HCT116 (cell line): ENCODE measurements around the gene GABPA. TPM values are rescaled to one million over a fixed set of nuclear protein-coding genes. Genes with fewer than 3 reads are reported as not detected.

ENCODE experiments used
- ATAC-seq: fragments of 200-7000 bp; cut with Tn5 transposase; 2 replicates; pipeline ENCODE4 v1.9.1; 2020; ENCODE audit warnings: mild to moderate bottlenecking, moderate library complexity
- BruUV-seq: library from RNA; stranded (reverse); fragments of 400-500 nt; replicated peaks from 2 replicates; lab custom pipeline; 2021; lab: Mats Ljungman, UMichigan
- CTCF ChIA-PET: fragments of 300-600 bp; sonication (Branson Sonifier 250); formaldehyde crosslinking; loops from one replicate; lab custom pipeline; 2021; ENCODE audit warnings: antibody characterized with exemption; lab: Charles Lee
- POLR2A ChIA-PET: fragments of 300-600, 350-600 bp; sonication (Branson Sonifier 250); formaldehyde crosslinking; loops from one replicate; lab custom pipeline; 2021; ENCODE audit warnings: antibody characterized with exemption; lab: Charles Lee
- RAD21 ChIA-PET, 2 experiments: fragments of 300-600 bp; sonication (Branson Sonifier 250); formaldehyde crosslinking; loops; one replicate each; lab custom pipeline; 2023; ENCODE audit warnings: low total read pairs in 2 of 2; ENCODE audit not compliant: uncharacterized antibody in 2 of 2, unreplicated experiment in 2 of 2, low non-redundant PET in 1 of 2; lab: Charles Lee
- DNase-seq: peaks from one replicate; pipeline ENCODE4 v3.0.0-alpha.2; 2010; ENCODE audit warnings: low read depth, low spot score
- H2AFZ ChIP-seq: fragments of 200-600 bp; shearing (Covaris generic), sonication (generic); 2 replicates; pipeline ENCODE4 v1.6.1; 2017; ENCODE audit warnings: low read depth, mixed run types, mixed read lengths, antibody characterized with exemption, low read length; ENCODE audit not compliant: poor library complexity, severe bottlenecking
- H3K27ac ChIP-seq: 2 replicates; pipeline ENCODE4 v1.5.1; 2012; ENCODE audit warnings: low read depth, low read length
- H3K27me3 ChIP-seq: fragments of 200-600 bp; sonication (generic); 2 replicates; pipeline ENCODE4 v1.6.1; 2016; ENCODE audit warnings: mixed run types, low read length, mixed read lengths; ENCODE audit not compliant: insufficient read depth
- H3K36me3 ChIP-seq, 2 experiments: fragments of 200-500 bp in 1 of 2; fragments of 200-600 bp in 1 of 2; sonication (Bioruptor generic) in 1 of 2; sonication (generic) in 1 of 2; 2 replicates each; pipeline versions ENCODE4 v1.5.1 to v1.6.1; 2014 to 2016; ENCODE audit warnings: low read length in 2 of 2, inconsistent platforms in 1 of 2, mixed read lengths in 1 of 2, mixed run types in 1 of 2; ENCODE audit not compliant: insufficient read depth in 2 of 2, control insufficient read depth in 1 of 2
- H3K4me1 ChIP-seq, 2 experiments: fragments of 200-600 bp in 1 of 2; sonication (generic) in 1 of 2; 2 replicates each; pipeline versions ENCODE4 v1.5.1 to v1.6.1; 2012 to 2017; ENCODE audit warnings: low read length in 2 of 2, inconsistent platforms in 1 of 2, mild to moderate bottlenecking in 1 of 2, mixed read lengths in 1 of 2, mixed run types in 1 of 2, moderate library complexity in 1 of 2; ENCODE audit not compliant: insufficient read depth in 2 of 2, control insufficient read depth in 1 of 2
- H3K4me2 ChIP-seq: fragments of 200-600 bp; sonication (generic); 2 replicates; pipeline ENCODE4 v1.6.1; 2017; ENCODE audit warnings: mixed run types, low read length, mixed read lengths
- H3K4me3 ChIP-seq, 2 experiments: fragments of 200-600 bp in 1 of 2; sonication (generic) in 1 of 2; replicated peaks in 1 of 2; 2 replicates each; pipeline ENCODE4 v1.5.1; 2011 to 2016; ENCODE audit warnings: low read length in 2 of 2, control low read depth in 1 of 2, low read depth in 1 of 2, mild to moderate bottlenecking in 1 of 2, mixed read lengths in 1 of 2, mixed run types in 1 of 2
- H3K79me2 ChIP-seq: fragments of 200-600 bp; sonication (generic); 2 replicates; pipeline ENCODE4 v1.6.1; 2017; ENCODE audit warnings: mild to moderate bottlenecking, mixed run types, low read length, moderate library complexity, mixed read lengths; ENCODE audit not compliant: insufficient read depth
- H3K9ac ChIP-seq: fragments of 200-600 bp; sonication (generic); 2 replicates; pipeline ENCODE4 v1.6.1; 2016; ENCODE audit warnings: low read length, mixed read lengths
- H3K9me2 ChIP-seq: fragments of 200-600 bp; sonication (generic), shearing (Covaris generic); 2 replicates; pipeline ENCODE4 v1.6.1; 2017; ENCODE audit warnings: mixed run types, mild to moderate bottlenecking, moderate library complexity; ENCODE audit not compliant: insufficient read depth
- H3K9me3 ChIP-seq, 2 experiments: fragments of 200-500 bp in 1 of 2; fragments of 200-600 bp in 1 of 2; sonication (Bioruptor generic) in 1 of 2; sonication (generic) in 1 of 2; 2 replicates each; pipeline ENCODE4 v1.6.1; 2014 to 2017; ENCODE audit warnings: low read length in 2 of 2, mixed read lengths in 2 of 2, inconsistent platforms in 1 of 2, low read depth in 1 of 2, mild to moderate bottlenecking in 1 of 2, mixed run types in 1 of 2, moderate library complexity in 1 of 2; ENCODE audit not compliant: control insufficient read depth in 1 of 2, insufficient read depth in 1 of 2
- H4K20me1 ChIP-seq: fragments of 200-600 bp; sonication (generic), shearing (Covaris generic); 2 replicates; pipeline ENCODE4 v1.6.1; 2017; ENCODE audit warnings: mixed run types, mild to moderate bottlenecking, moderate library complexity; ENCODE audit not compliant: insufficient read depth
- ATF3 ChIP-seq: IDR thresholded peaks from 2 replicates; pipeline ENCODE4 v1.6.1; 2012
- CBX3 ChIP-seq: IDR thresholded peaks from 2 replicates; pipeline ENCODE4 v1.6.1; 2012; ENCODE audit warnings: low read depth
- CEBPB ChIP-seq: IDR thresholded peaks from 2 replicates; pipeline ENCODE4 v1.6.1; 2012; ENCODE audit warnings: low read depth
- EZH2phosphoT487 ChIP-seq: fragments of 200-600 bp; IDR thresholded peaks from 2 replicates; pipeline ENCODE4 v1.6.1; 2018; ENCODE audit warnings: antibody characterized with exemption, borderline replicate concordance
- FOSL1 ChIP-seq: IDR thresholded peaks from 2 replicates; pipeline ENCODE4 v1.6.1; 2012; ENCODE audit warnings: low read depth
- JUND ChIP-seq: IDR thresholded peaks from 2 replicates; pipeline ENCODE4 v1.6.1; 2012
- POLR2A ChIP-seq: IDR thresholded peaks from 2 replicates; pipeline ENCODE4 v1.7.0; 2011; ENCODE audit warnings: borderline replicate concordance; ENCODE audit not compliant: insufficient read depth, insufficient read length; ENCODE audit errors: extremely low read depth
- POLR2AphosphoS5 ChIP-seq: IDR thresholded peaks from 2 replicates; pipeline ENCODE4 v1.6.1; 2011; ENCODE audit warnings: mild to moderate bottlenecking, low read depth, low read length, moderate library complexity
- RAD21 ChIP-seq: IDR thresholded peaks from 2 replicates; pipeline ENCODE4 v1.6.1; 2012; ENCODE audit warnings: low read depth, mild to moderate bottlenecking
- SP1 ChIP-seq: IDR thresholded peaks from 2 replicates; pipeline ENCODE4 v1.6.1; 2012; ENCODE audit warnings: low read depth
- SRF ChIP-seq: IDR thresholded peaks from 2 replicates; pipeline ENCODE4 v1.6.1; 2012; ENCODE audit warnings: low read depth
- intact Hi-C: fragments of 100-400 bp; cut with micrococcal nuclease; formaldehyde crosslinking; loops from 2 replicates; pipeline ENCODE4 v1.10.0; 2022
- total RNA-seq: library from RNA; stranded (reverse); gene quantifications from one replicate; pipeline ENCODE4 v1.2.1, GENCODE V29; 2021; ENCODE audit not compliant: unreplicated experiment
- TF ChIP-seq, protein P1 (sequence below), 3 experiments: fragments of 200-600 bp in 1 of 3; sonication (generic) in 1 of 3; IDR thresholded peaks in 2 of 3; conservative IDR thresholded peaks in 1 of 3; 2 replicates each; pipeline ENCODE4 v1.5.1; 2012 to 2017; ENCODE audit warnings: low read depth in 2 of 3, low read length in 2 of 3, antibody characterized with exemption in 1 of 3, borderline replicate concordance in 1 of 3, control low read depth in 1 of 3, mild to moderate bottlenecking in 1 of 3, mixed read lengths in 1 of 3, mixed run types in 1 of 3, moderate library complexity in 1 of 3; ENCODE audit not compliant: insufficient read depth in 1 of 3

The GABPA gene
- total RNA-seq, 1 experiment from 2014 or later = 23.6 TPM

DNA sequence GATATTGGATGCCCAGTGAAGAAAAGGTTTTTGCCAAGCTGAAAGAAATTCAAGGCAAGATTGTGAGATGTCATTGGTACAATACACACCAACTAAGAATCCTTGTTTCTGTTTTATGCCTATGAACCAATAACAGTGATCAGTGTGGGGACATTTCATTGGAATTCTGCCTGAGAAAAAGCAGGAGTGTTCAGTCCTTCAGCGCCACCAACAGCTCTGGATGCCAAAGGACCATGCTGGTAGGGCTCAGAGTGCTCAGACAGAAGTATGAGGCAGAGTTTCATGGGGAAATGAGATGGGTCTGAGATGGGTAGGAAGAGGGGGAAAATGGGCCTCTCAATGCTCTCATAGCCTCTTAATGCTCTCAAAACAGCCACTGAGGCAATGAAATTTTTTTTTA, 56.5 kb downstream of the GABPA start:
- DNase-seq (peak; percentile 7), ATAC-seq (peak; percentile 70)
- H3K9me2 ChIP-seq = no peaks in the 10 kb centered on the region
- H4K20me1 ChIP-seq = no peaks in the 10 kb centered on the region
- CTCF ChIA-PET = interaction anchor here (1.2 to 2.4 kb wide), 3 partner anchors 9 to 183 kb away, joined by 3 to 27 read pairs (median 5); no protein-coding TSS in a partner anchor
- H3K79me2 ChIP-seq = no peaks in the 10 kb centered on the region
- intact Hi-C loops = no loop called here
- RAD21 ChIA-PET = no interaction called here
- H3K4me2 ChIP-seq = 0 out of 2 replicates have a peak overlapping the region, but pooled peaks have one; percentile 65
- H3K9me3 ChIP-seq = no peaks in the 10 kb centered on the region
- H3K9ac ChIP-seq = no peak overlapping the region
- H3K27me3 ChIP-seq = no peaks in the 10 kb centered on the region; the same call in 1 of the 2 replicates
- no peak for TF ChIP-seq EZH2phosphoT487
- TF ChIP-seq, protein P1, sequence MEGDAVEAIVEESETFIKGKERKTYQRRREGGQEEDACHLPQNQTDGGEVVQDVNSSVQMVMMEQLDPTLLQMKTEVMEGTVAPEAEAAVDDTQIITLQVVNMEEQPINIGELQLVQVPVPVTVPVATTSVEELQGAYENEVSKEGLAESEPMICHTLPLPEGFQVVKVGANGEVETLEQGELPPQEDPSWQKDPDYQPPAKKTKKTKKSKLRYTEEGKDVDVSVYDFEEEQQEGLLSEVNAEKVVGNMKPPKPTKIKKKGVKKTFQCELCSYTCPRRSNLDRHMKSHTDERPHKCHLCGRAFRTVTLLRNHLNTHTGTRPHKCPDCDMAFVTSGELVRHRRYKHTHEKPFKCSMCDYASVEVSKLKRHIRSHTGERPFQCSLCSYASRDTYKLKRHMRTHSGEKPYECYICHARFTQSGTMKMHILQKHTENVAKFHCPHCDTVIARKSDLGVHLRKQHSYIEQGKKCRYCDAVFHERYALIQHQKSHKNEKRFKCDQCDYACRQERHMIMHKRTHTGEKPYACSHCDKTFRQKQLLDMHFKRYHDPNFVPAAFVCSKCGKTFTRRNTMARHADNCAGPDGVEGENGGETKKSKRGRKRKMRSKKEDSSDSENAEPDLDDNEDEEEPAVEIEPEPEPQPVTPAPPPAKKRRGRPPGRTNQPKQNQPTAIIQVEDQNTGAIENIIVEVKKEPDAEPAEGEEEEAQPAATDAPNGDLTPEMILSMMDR (IDR thresholded peaks at IDR 0.05 in 2 of 3, conservative IDR thresholded peaks at IDR 0.05 in 1 of 3; ENCODE audit: borderline replicate concordance in 1 of 3, insufficient read depth in 1 of 3, low read depth in 2 of 3, low read length in 2 of 3) = peak in 1 of 3 experiments; percentile 41; a peak in 2 of 6 replicates
- H3K36me3 ChIP-seq = no peaks in the 10 kb centered on the region
- BruUV-seq = no TSS peak
- H3K4me1 ChIP-seq = peaks cover 0 to 12% of the 10 kb centered on the region in 2 experiments; a peak in 3 of 4 replicates
- POLR2A ChIA-PET = no interaction called here
- H2AFZ ChIP-seq = peak overlapping the region; percentile 89
- no peak overlapping the region for H3K4me3 ChIP-seq
- no peak overlapping the region for H3K27ac ChIP-seq

- Histone ChIP-seq H3K27me3 (no peaks in the 10 kb centered on the region), H3K9me2 (no peaks in the 10 kb centered on the region), H3K9ac (no peak overlapping the region), H2AFZ (peak overlapping the region; percentile 40), H3K27ac (no peak overlapping the region), H3K4me3 (no peak overlapping the region; a peak in 1 of 4 replicates), H3K4me2 (peak overlapping the region; percentile 40), H3K4me1 (no peaks in the 10 kb centered on the region), H3K79me2 (no peaks in the 10 kb centered on the region), H3K36me3 (no peaks in the 10 kb centered on the region), H3K9me3 (no peaks in the 10 kb centered on the region), H4K20me1 (no peaks in the 10 kb centered on the region)
- ChIA-PET CTCF (interaction anchor here (0.5 to 3.0 kb wide), 15 partner anchors 9 to 228 kb away, joined by 3 to 27 read pairs (median 5); no protein-coding TSS in a partner anchor), RAD21 (interaction anchor here in 1 of 2 experiments (0.7 kb wide), 1 partner anchor 146 kb away, joined by 3 read pairs; no protein-coding TSS in a partner anchor), POLR2A (no interaction called here)
- peak; percentile 89 for DNase-seq
- ATAC-seq = peak; percentile 99
- intact Hi-C loops = loop anchor here (1.0 to 2.0 kb wide), 2 partner anchors 67 to 193 kb away; partner anchors contain the start of genes ATP5PF and GABPA
- no TSS peak for BruUV-seq
- TF ChIP-seq POLR2A = no peak
- no peak for TF ChIP-seq POLR2AphosphoS5
- TF ChIP-seq ATF3 = no peak
- no peak for TF ChIP-seq CEBPB
- TF ChIP-seq JUND = no peak
- TF ChIP-seq SRF = no peak
- TF ChIP-seq FOSL1 = no peak
- TF ChIP-seq RAD21 = peak; percentile 53; the same call in 1 of the 2 replicates
- TF ChIP-seq CBX3 = peak; percentile 51; the same call in 1 of the 2 replicates
- TF ChIP-seq SP1 = no peak
- TF ChIP-seq, protein P1 (IDR thresholded peaks at IDR 0.05 in 2 of 3, conservative IDR thresholded peaks at IDR 0.05 in 1 of 3; ENCODE audit: borderline replicate concordance in 1 of 3, insufficient read depth in 1 of 3, low read depth in 2 of 3, low read length in 2 of 3) = peak; percentile 98 to 100 (median 100)
Observed at GRCh38 chr21:25801217-25802014, 66.6 kb downstream of the GABPA start.
